SU-DHL-6 (cell line): ENCODE data around the gene RAB40C.

Source experiments
- H2AFZ ChIP-seq: fragments of 200-600 bp; sonication (generic); 2 replicates; pipeline ENCODE4 v1.6.1; 2014; ENCODE audit warnings: low read depth, mild to moderate bottlenecking, moderate library complexity, mixed read lengths, antibody characterized with exemption, low read length; ENCODE audit not compliant: severe bottlenecking
- H3F3A ChIP-seq: fragments of 200-600 bp; shearing (Covaris generic); 2 replicates; pipeline ENCODE4 v1.6.0; 2016; ENCODE audit warnings: antibody characterized with exemption, mild to moderate bottlenecking; ENCODE audit not compliant: insufficient read depth
- H3K27ac ChIP-seq: fragments of 200-600 bp; sonication (generic); 2 replicates; pipeline ENCODE4 v1.5.1; 2016; ENCODE audit warnings: low read depth, mild to moderate bottlenecking, low read length, moderate library complexity, mixed read lengths
- H3K27me3 ChIP-seq: fragments of 200-600 bp; sonication (generic), shearing (Covaris generic); 2 replicates; pipeline ENCODE4 v1.6.0; 2014; ENCODE audit warnings: mild to moderate bottlenecking, low read length
- H3K36me3 ChIP-seq: fragments of 200-600 bp; sonication (generic); 2 replicates; pipeline ENCODE4 v1.6.1; 2014; ENCODE audit warnings: mild to moderate bottlenecking, low read length, mixed read lengths
- H3K4me2 ChIP-seq: fragments of 300-600, 200-600 bp; shearing (Covaris generic), sonication (generic); 2 replicates; pipeline ENCODE4 v1.6.0; 2014; ENCODE audit warnings: low read length, low read depth, mild to moderate bottlenecking; ENCODE audit not compliant: poor library complexity, severe bottlenecking
- H3K4me3 ChIP-seq: fragments of 200-600 bp; sonication (generic); 2 replicates; pipeline ENCODE4 v1.5.1; 2014; ENCODE audit warnings: antibody characterized with exemption, low read length, mild to moderate bottlenecking, mixed read lengths; ENCODE audit not compliant: insufficient read depth, poor library complexity, severe bottlenecking
- H3K79me2 ChIP-seq: fragments of 200-600 bp; sonication (generic); 2 replicates; pipeline ENCODE4 v1.6.1; 2014; ENCODE audit warnings: mild to moderate bottlenecking, low read length, moderate library complexity; ENCODE audit not compliant: insufficient read depth
- H3K9ac ChIP-seq: fragments of 200-600 bp; sonication (generic); 2 replicates; pipeline ENCODE4 v1.7.0; 2014; ENCODE audit warnings: mild to moderate bottlenecking, low read length
- H3K9me2 ChIP-seq: fragments of 200-600 bp; sonication (generic); replicated peaks from 2 replicates; pipeline ENCODE4 v1.6.1; 2014; ENCODE audit warnings: low read length; ENCODE audit not compliant: insufficient read depth
- H3K9me3 ChIP-seq: fragments of 200-600 bp; sonication (generic); 2 replicates; pipeline ENCODE4 v1.6.1; 2014; ENCODE audit warnings: low read length, mixed read lengths; ENCODE audit not compliant: insufficient read depth
- H4K20me1 ChIP-seq: fragments of 200-600 bp; sonication (generic); 2 replicates; pipeline ENCODE4 v1.6.1; 2014; ENCODE audit warnings: low read depth, mild to moderate bottlenecking, antibody characterized with exemption, low read length, moderate library complexity, mixed read lengths
- EZH2phosphoT487 ChIP-seq: fragments of 200-600 bp; sonication (generic), shearing (Covaris generic); conservative IDR thresholded peaks from 2 replicates; pipeline ENCODE4 v1.6.1; 2018; ENCODE audit warnings: mild to moderate bottlenecking, antibody characterized with exemption, low read length, moderate library complexity, mixed read lengths
- TF ChIP-seq, protein P1 (sequence below): fragments of 200-600 bp; sonication (generic); IDR thresholded peaks from one replicate; pipeline ENCODE4 v1.5.1; 2017; ENCODE audit warnings: antibody characterized with exemption, mild to moderate bottlenecking, low read length, moderate library complexity; ENCODE audit not compliant: insufficient read depth, poor library complexity, severe bottlenecking

Gene RAB40C

DNA sequence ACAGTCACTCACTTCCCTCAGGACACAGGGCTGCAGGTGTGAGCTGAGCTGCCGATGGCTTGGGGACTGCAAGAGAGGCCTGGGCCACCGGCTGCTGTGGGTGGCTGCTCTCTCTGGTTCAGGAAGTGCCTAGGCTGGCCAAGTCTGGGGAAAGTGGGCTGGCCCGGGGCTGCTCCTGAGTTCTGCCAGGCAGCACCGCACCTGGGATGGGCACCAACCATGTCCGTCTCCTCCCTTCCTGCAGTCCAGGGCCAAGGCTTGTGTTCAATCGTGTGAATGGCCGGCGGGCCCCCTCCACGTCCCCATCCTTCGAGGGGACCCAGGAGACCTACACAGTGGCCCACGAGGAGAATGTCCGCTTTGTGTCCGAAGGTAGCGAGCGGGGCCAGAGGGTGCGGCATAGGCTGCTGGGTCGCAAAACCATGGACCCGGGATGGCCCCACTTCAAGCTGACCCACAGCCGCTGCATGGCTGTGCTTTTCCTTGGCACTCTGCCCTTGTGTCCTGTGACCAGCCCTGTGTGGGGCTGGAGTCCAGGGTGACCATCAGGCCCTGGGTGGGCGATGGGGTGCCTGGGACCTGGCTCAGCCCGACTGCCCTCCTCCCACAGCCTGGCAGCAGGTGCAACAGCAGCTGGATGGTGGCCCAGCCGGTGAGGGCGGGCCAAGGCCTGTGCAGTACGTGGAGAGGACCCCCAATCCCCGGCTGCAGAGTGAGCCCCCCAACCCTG, 57.5 kb downstream of the RAB40C start:
- no peak overlapping the region for H3K4me3 ChIP-seq
- no peaks in the 10 kb centered on the region for H3K36me3 ChIP-seq
- TF ChIP-seq EZH2phosphoT487 = no peak
- TF ChIP-seq, protein P1, sequence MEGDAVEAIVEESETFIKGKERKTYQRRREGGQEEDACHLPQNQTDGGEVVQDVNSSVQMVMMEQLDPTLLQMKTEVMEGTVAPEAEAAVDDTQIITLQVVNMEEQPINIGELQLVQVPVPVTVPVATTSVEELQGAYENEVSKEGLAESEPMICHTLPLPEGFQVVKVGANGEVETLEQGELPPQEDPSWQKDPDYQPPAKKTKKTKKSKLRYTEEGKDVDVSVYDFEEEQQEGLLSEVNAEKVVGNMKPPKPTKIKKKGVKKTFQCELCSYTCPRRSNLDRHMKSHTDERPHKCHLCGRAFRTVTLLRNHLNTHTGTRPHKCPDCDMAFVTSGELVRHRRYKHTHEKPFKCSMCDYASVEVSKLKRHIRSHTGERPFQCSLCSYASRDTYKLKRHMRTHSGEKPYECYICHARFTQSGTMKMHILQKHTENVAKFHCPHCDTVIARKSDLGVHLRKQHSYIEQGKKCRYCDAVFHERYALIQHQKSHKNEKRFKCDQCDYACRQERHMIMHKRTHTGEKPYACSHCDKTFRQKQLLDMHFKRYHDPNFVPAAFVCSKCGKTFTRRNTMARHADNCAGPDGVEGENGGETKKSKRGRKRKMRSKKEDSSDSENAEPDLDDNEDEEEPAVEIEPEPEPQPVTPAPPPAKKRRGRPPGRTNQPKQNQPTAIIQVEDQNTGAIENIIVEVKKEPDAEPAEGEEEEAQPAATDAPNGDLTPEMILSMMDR = no peak
- no peak overlapping the region for H2AFZ ChIP-seq
- peak overlapping the region; percentile 88; the same call in 1 of the 2 replicates for H3K9ac ChIP-seq
- no peaks in the 10 kb centered on the region for H3K9me2 ChIP-seq
- H4K20me1 ChIP-seq = no peaks in the 10 kb centered on the region
- no peaks in the 10 kb centered on the region for H3K9me3 ChIP-seq
- H3F3A ChIP-seq = peaks cover 18% of the 10 kb centered on the region
- peak overlapping the region; percentile 74 for H3K4me2 ChIP-seq
- no peaks in the 10 kb centered on the region for H3K27me3 ChIP-seq
- peaks cover 18% of the 10 kb centered on the region for H3K79me2 ChIP-seq
- H3K27ac ChIP-seq = no peak overlapping the region; the same call in 1 of the 2 replicates

DNA sequence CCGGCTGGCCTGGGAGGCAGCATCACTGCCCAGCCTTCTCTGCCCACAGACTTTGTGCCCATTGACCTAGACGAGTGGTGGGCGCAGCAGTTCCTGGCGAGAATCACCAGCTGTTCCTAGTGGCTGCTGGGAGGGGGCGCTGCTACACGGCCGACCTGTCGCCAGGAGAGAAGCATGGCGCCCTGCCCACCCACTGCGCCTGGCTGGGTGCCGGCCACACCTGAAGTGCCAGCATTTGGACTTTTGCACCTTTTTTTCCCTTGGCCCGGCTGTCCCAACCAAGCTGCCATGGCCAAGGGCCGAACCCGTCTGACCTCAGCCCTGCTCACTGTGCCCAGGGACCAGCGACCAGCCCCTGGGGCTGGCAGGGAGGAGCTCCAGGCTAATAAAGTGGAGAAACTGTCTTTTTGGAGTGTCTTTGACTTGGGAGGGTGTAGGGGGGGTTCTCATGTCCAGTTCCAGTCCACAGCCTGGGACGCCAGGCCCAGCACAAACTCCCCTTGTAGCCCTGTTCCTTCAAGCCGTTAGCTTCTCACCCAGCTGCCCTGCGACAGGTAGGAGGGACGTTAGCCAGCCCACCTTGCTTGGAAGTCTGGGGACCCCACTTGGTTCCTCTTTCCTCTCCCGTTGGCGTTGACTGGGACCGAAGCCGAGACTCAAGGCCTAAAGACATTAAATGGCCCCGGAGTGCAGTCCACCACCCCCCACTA, 58.4 kb downstream of the RAB40C start:
- Histone ChIP-seq H3K36me3 (no peaks in the 10 kb centered on the region), H3K9ac (peak overlapping the region; percentile 88), H3K4me2 (peak overlapping the region; percentile 74), H3K9me2 (no peaks in the 10 kb centered on the region), H3K4me3 (peak overlapping the region; percentile 68), H4K20me1 (no peaks in the 10 kb centered on the region), H3K9me3 (no peaks in the 10 kb centered on the region), H3F3A (peaks cover 12% of the 10 kb centered on the region), H3K27ac (peak overlapping the region; percentile 66), H3K79me2 (peaks cover 9% of the 10 kb centered on the region; the same call in 1 of the 2 replicates), H2AFZ (no peak overlapping the region), H3K27me3 (no peaks in the 10 kb centered on the region)
- TF ChIP-seq, protein P1 = peak; percentile 82
- TF ChIP-seq EZH2phosphoT487 = no peak

DNA sequence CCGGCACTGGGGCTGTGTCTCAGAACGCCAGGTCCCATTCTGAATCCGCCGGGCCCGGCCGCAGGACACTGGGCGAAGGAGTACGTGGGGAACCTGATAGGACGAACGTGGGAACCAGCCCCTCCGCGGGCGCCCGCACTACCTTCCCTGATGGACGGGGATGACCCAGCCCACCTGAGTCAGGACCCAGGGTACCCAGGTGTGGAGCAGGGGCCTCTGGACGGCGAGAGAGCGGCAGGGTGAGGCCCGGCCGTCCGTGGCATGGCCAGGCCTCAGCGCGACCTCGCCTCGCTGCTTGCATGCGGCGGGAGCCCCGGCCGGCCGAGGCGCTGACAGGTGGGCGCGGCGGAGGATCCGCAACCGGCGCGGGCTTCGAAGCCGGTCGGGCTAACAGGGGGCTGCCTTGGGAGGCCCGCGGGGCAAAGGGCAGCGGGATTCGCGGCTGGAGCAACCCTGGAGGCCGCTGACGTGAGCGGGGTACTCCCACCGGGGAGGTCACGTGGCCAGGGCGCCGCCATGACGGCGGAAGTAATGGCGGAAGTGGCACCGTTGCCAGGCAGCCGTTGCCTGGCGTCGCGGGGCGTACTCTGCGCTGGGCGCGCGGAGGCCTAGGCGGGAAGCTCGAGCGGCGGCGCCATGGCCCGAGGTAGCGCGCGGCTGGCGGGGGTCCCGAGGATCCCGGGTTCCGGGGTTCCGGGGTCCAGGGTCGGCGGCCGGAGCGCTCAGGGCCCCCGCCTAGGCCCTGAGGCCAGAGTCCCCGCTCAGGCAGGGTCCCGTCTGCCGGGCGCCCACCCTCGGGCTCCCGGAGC, 59.1 kb downstream of the RAB40C start, which contains the start of gene WDR90:
TSS of gene WDR90 (plus strand) at position 585 of the 809 bp plus-strand sequence. CDS start at position 637, 52 bp downstream.
- TF ChIP-seq, protein P1 = no peak
- no peak for TF ChIP-seq EZH2phosphoT487
- Histone ChIP-seq H3K9me3 (no peaks in the 10 kb centered on the region), H3K36me3 (no peaks in the 10 kb centered on the region), H3K9ac (peak within 1 kb of the TSS; percentile 88), H3K79me2 (peaks cover 6% of the 10 kb centered on the region; the same call in 1 of the 2 replicates), H4K20me1 (no peaks in the 10 kb centered on the region), H3K9me2 (no peaks in the 10 kb centered on the region), H3K27me3 (no peaks in the 10 kb centered on the region), H3F3A (peaks cover 9% of the 10 kb centered on the region; the same call in 1 of the 2 replicates), H2AFZ (peak within 1 kb of the TSS; percentile 43), H3K4me3 (peak within 1 kb of the TSS; percentile 68), H3K4me2 (peak within 1 kb of the TSS; percentile 74), H3K27ac (peak within 1 kb of the TSS; percentile 66)
